ENCODE measurements around the gene AKAP3. TPM values are rescaled to one million over a fixed set of nuclear protein-coding genes. Genes with fewer than 3 reads are reported as not detected.

Gene AKAP3
- polyA plus RNA-seq, 1 experiment = 0.73 TPM

GRCh38 chr12:4648104-4648500 is 749 bp downstream of the AKAP3 start:
- ChIA-PET POLR2A (no interaction called here), CTCF (interaction anchor here (0.8 kb wide), 1 partner anchor 482 kb away, joined by 3 read pairs; no protein-coding TSS in a partner anchor)
- DNase-seq (ENCODE audit: low read depth, low spot score) = no peak
- Histone ChIP-seq H3K27ac (ENCODE audit: low read depth, low read length) (no peak overlapping the region), H3K27me3 (ENCODE audit: control insufficient read depth, insufficient read depth, low read length) (no peaks in the 10 kb centered on the region), H3K4me3 (ENCODE audit: low read depth, low read length) (peak overlapping the region; percentile 86), H3K9me3 (ENCODE audit: control insufficient read depth, insufficient read depth, low read length) (no peaks in the 10 kb centered on the region)
- TF ChIP-seq CTCF (IDR thresholded peaks at IDR 0.05; ENCODE audit: low read depth, low read length) = no peak

- Histone ChIP-seq H3K9me3 (ENCODE audit: control insufficient read depth, insufficient read depth, low read length) (no peaks in the 10 kb centered on the region), H3K27me3 (ENCODE audit: control insufficient read depth, insufficient read depth, low read length) (no peaks in the 10 kb centered on the region), H3K27ac (ENCODE audit: low read depth, low read length) (no peak overlapping the region), H3K4me3 (ENCODE audit: low read depth, low read length) (no peak overlapping the region)
- DNase-seq (ENCODE audit: low read depth, low spot score) = no peak
- POLR2A ChIA-PET = no interaction called here
- CTCF ChIA-PET = interaction anchor here (1.4 kb wide), 1 partner anchor 40 kb away, joined by 5 read pairs; no protein-coding TSS in a partner anchor
- no peak for TF ChIP-seq CTCF (IDR thresholded peaks at IDR 0.05; ENCODE audit: low read depth, low read length)
Measured at GRCh38 chr12:4645023-4645422, 3.8 kb downstream of the AKAP3 start.

- CTCF ChIA-PET = interaction anchor here (1.4 kb wide), 1 partner anchor 39 kb away, joined by 5 read pairs; no protein-coding TSS in a partner anchor
- Histone ChIP-seq H3K9me3 (ENCODE audit: control insufficient read depth, insufficient read depth, low read length) (no peaks in the 10 kb centered on the region), H3K27me3 (ENCODE audit: control insufficient read depth, insufficient read depth, low read length) (no peaks in the 10 kb centered on the region), H3K4me3 (ENCODE audit: low read depth, low read length) (no peak overlapping the region), H3K27ac (ENCODE audit: low read depth, low read length) (no peak overlapping the region)
- DNase-seq (ENCODE audit: low read depth, low spot score) = no peak
- POLR2A ChIA-PET = no interaction called here
- TF ChIP-seq CTCF (IDR thresholded peaks at IDR 0.05; ENCODE audit: low read depth, low read length) = no peak
Measured at GRCh38 chr12:4643747-4644146, 5.1 kb downstream of the AKAP3 start.

GRCh38 chr12:4630262-4630661 is 18.6 kb downstream of the AKAP3 start:
- no peak overlapping the region for H3K27ac ChIP-seq (ENCODE audit: low read depth, low read length)
- POLR2A ChIA-PET = no interaction called here
- H3K4me3 ChIP-seq (ENCODE audit: low read depth, low read length) = no peak overlapping the region
- CTCF ChIA-PET = interaction anchor here (0.7 kb wide), 1 partner anchor 226 kb away, joined by 3 read pairs; no protein-coding TSS in a partner anchor
- TF ChIP-seq CTCF (IDR thresholded peaks at IDR 0.05; ENCODE audit: low read depth, low read length) = no peak
- no peaks in the 10 kb centered on the region for H3K9me3 ChIP-seq (ENCODE audit: control insufficient read depth, insufficient read depth, low read length)
- no peaks in the 10 kb centered on the region for H3K27me3 ChIP-seq (ENCODE audit: control insufficient read depth, insufficient read depth, low read length)
- no peak for DNase-seq (ENCODE audit: low read depth, low spot score)

GRCh38 chr12:4628406-4628805 is 20.4 kb downstream of the AKAP3 start:
- no peak overlapping the region for H3K4me3 ChIP-seq (ENCODE audit: low read depth, low read length)

More at GRCh38 chr12:4628406-4628805, 20.4 kb downstream of the AKAP3 start:
- Histone ChIP-seq H3K9me3 (ENCODE audit: control insufficient read depth, insufficient read depth, low read length) (no peaks in the 10 kb centered on the region), H3K27me3 (ENCODE audit: control insufficient read depth, insufficient read depth, low read length) (no peaks in the 10 kb centered on the region), H3K27ac (ENCODE audit: low read depth, low read length) (no peak overlapping the region)
- ChIA-PET POLR2A (no interaction called here), CTCF (interaction anchor here (0.6 kb wide), 1 partner anchor 228 kb away, joined by 3 read pairs; no protein-coding TSS in a partner anchor)
- TF ChIP-seq CTCF (IDR thresholded peaks at IDR 0.05; ENCODE audit: low read depth, low read length) = no peak
- no peak for DNase-seq (ENCODE audit: low read depth, low spot score)

All from AG04450 (cell line).